Activated CD4-positive, alpha-beta T cell treated with anti-CD3 and anti-CD28 coated beads, Interleukin-2, amount 10 ng/mL, durations not matched to agents 24 days and 14 days (primary cell): ENCODE measurements around the gene LCE7A. TPM values are rescaled to one million over a fixed set of nuclear protein-coding genes. Genes with fewer than 3 reads are reported as not detected.

ENCODE experiments used
- DNase-seq: peaks from one replicate; pipeline ENCODE4 v3.0.0; 2022
- H3K27ac Mint-ChIP-seq: one replicate; pipeline ENCODE4 v1.8.0; 2022; ENCODE audit warnings: mild to moderate bottlenecking, mixed read lengths
- H3K27me3 Mint-ChIP-seq: one replicate; pipeline ENCODE4 v1.8.0; 2022; ENCODE audit warnings: mixed read lengths
- H3K36me3 Mint-ChIP-seq: one replicate; pipeline ENCODE4 v1.8.0; 2022; ENCODE audit warnings: low read depth, mild to moderate bottlenecking, mixed read lengths
- H3K4me1 Mint-ChIP-seq: one replicate; pipeline ENCODE4 v1.8.0; 2021; ENCODE audit warnings: mixed read lengths
- H3K4me3 Mint-ChIP-seq: one replicate; pipeline ENCODE4 v1.8.0; 2022; ENCODE audit warnings: mild to moderate bottlenecking, moderate library complexity, mixed read lengths
- H3K9me3 Mint-ChIP-seq: one replicate; pipeline ENCODE4 v1.8.0; 2021; ENCODE audit warnings: mixed read lengths
- intact Hi-C: fragments of 100-400 bp; cut with micrococcal nuclease; formaldehyde crosslinking; loops from one replicate; pipeline ENCODE4 v1.15.1; 2023
- total RNA-seq: library from RNA; stranded (reverse); gene quantifications from 2 replicates; pipeline ENCODE4 v1.2.3, GENCODE V29; 2022

Gene LCE7A, protein sequence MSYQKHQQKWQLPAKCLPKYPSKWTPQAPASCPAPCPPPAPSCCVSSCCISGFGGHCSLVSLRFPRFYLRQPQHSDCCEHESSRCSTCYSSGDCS
- total RNA-seq: not detected in 2 replicates

DNA sequence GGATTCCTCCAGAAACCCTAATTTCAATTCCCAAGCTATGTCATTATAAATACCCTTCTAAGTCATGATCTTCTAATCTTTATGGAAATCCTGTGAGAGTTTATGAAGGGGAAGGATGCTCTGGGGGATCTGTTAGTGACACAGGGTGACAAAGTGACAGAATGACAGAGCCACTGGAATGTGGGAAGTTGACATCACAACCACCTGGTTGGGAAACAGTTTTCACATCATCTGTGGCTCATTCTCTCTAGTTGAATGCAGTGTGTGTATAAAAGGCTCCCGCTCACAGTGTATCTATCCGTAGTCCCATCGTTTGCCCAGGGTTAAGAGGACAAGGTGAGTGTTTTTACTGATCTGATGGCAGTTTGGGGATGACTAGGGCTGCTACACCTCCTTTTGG, at the start of gene LCE7A:
TSS of gene LCE7A (plus strand) at position 301 of the 400 bp plus-strand sequence. CDS start 702 bp downstream, outside the sequence.
- Mint-ChIP-seq H3K4me3 (no peak within 1 kb of the TSS), H3K27me3 (no peaks in the 10 kb centered on the region), H3K4me1 (no peaks in the 10 kb centered on the region), H3K36me3 (no peaks in the 10 kb centered on the region), H3K27ac (no peak within 1 kb of the TSS), H3K9me3 (no peaks in the 10 kb centered on the region)
- no peak for DNase-seq
- intact Hi-C loops: no loop called here

DNA sequence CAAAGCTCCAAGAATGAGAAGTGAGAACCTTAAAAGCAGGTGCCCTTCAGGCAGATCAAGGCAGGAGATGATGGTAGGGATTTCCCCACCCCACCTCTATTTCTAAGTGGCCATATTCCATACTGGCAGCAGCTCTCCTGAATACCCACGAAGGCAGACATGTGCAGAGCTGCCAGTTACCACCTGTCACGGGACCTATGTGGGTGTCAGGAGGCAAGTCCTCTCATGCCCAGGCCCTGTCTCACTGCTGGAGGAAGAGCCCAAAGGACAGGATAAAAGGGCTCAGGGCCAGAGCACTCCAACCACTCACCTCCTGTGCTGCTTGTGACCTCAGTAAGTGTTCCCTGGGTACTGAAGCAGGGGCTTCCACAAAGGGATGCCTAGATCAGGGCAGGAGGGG, 48.7 kb upstream of the LCE7A start:
- Mint-ChIP-seq H3K27me3 (peaks cover 3% of the 10 kb centered on the region), H3K27ac (no peak overlapping the region), H3K36me3 (no peaks in the 10 kb centered on the region), H3K4me3 (no peak overlapping the region), H3K4me1 (no peaks in the 10 kb centered on the region), H3K9me3 (no peaks in the 10 kb centered on the region)
- DNase-seq: no peak
- intact Hi-C loops: no loop called here

DNA sequence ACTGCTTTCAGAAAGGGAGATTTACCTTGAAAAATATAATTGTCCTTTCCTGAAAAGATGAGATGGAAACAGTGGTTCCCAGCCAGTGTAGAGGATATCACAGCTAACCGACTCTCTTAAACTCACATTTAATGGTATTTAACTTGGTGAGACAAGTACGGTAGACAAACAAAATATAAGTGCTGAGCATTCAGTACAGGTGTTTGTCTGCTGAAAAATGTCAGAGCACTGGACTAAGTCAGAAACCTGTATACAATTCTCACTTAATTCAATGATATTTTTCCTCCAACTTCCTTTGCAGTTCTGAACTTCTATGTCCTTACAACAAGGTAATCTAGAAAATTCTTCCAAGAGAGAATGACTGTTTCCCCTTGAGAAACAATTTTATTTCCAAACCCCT, 48.1 kb upstream of the LCE7A start, which contains the start of gene LCE1B:
TSS of gene LCE1B (plus strand) at position 301 of the 400 bp plus-strand sequence. CDS start 476 bp downstream, outside the sequence.
- Mint-ChIP-seq H3K9me3 (no peaks in the 10 kb centered on the region), H3K4me1 (no peaks in the 10 kb centered on the region), H3K36me3 (no peaks in the 10 kb centered on the region), H3K27me3 (peaks cover 3% of the 10 kb centered on the region), H3K27ac (no peak within 1 kb of the TSS), H3K4me3 (no peak within 1 kb of the TSS)
- DNase-seq: no peak
- intact Hi-C loops: no loop called here

DNA sequence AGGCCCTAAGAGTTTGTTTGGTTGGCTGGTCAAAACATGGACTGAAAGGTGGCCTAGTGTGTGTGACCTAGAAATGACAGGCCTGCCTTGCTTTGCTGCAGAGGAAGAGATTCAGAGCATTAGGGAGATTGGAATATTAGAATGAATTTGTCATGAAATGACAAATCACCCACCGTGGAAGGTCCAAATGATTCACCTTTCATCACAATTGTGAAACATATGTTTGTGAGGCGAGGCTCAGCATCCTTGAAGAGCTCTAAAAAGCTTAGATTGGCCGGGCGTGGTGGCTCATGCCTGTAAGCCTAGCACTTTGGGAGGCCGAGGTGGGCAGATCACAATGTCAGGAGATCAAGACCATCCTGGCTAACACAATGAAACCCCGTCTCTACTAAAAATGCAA, 42.5 kb upstream of the LCE7A start:
- Mint-ChIP-seq H3K36me3 (no peaks in the 10 kb centered on the region), H3K27me3 (peaks cover 5% of the 10 kb centered on the region), H3K4me3 (no peak overlapping the region), H3K4me1 (no peaks in the 10 kb centered on the region), H3K27ac (no peak overlapping the region), H3K9me3 (no peaks in the 10 kb centered on the region)
- intact Hi-C loops: no loop called here
- DNase-seq: no peak

DNA sequence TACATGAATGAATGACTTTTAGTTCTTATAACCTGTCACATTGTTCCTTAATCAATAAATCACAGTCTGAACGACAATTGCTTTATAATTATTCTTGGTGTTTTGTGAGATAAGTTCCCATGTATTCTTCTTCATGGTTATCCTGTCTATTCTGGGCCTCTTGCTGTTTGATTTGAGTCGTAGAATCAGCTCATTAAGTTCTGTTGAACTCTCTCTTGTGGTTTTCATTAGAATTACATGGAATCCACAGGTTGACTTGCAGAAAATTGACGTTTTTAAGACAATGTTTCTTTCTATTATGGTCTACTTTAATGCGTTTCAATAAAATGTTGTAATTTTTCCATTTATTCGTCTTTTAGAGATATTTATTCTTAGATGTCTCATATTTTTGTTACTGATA, 36.5 kb upstream of the LCE7A start:
- H3K36me3 Mint-ChIP-seq: no peaks in the 10 kb centered on the region

DNA sequence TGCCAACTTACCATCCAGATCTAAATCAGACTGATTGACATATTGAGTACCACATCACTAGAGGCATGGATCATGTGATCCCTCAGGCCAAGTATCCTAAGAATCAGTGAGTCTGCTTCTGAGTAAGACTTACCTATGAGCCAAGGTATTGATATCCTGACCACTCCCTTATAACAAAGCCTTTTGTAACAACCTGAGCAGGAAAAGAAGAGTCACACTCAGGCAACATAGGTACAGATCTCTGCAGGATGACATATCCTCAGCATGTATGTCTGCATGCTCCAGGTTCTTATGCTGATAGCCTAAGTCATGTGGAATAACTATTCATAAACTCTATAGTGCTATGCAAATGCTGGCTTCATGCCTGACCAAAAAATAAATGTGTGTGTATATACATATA, 34.8 kb upstream of the LCE7A start:
- intact Hi-C loops: no loop called here
- H3K36me3 Mint-ChIP-seq: no peaks in the 10 kb centered on the region
- no peaks in the 10 kb centered on the region for H3K4me1 Mint-ChIP-seq
- H3K9me3 Mint-ChIP-seq: no peaks in the 10 kb centered on the region
- no peak overlapping the region for H3K4me3 Mint-ChIP-seq
- H3K27ac Mint-ChIP-seq: no peak overlapping the region
- no peak for DNase-seq
- H3K27me3 Mint-ChIP-seq: peaks cover 12% of the 10 kb centered on the region

More for the DNA sequence above, 36.5 kb upstream of the LCE7A start:
- Mint-ChIP-seq H3K9me3 (no peaks in the 10 kb centered on the region), H3K4me1 (no peaks in the 10 kb centered on the region), H3K4me3 (no peak overlapping the region), H3K27ac (no peak overlapping the region), H3K27me3 (peaks cover 12% of the 10 kb centered on the region)
- intact Hi-C loops: no loop called here
- no peak for DNase-seq

DNA sequence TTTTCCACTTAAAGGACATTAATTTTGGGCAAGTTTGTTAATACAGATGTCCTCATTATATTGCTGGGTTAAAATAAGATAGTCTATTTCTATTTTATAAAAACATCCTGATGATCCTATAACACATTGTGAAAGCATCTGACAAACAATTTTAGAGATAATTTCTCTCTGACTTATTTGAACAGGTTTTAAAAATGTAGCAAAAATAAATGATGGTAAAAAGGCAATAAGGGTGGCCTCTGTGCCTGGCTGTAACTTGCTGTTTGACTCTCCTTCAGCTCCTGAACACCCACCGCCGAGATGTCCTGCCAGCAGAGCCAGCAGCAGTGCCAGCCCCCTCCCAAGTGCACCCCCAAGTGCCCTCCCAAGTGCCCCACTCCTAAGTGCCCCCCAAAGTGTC, 32.6 kb upstream of the LCE7A start, which contains the start of gene LCE1A:
TSS of gene LCE1A (plus strand) at position 301 of the 400 bp plus-strand sequence. CDS start at position 301, 0 bp downstream.
- H3K27ac Mint-ChIP-seq: no peak within 1 kb of the TSS
- intact Hi-C loops: no loop called here
- H3K9me3 Mint-ChIP-seq: no peaks in the 10 kb centered on the region
- H3K4me1 Mint-ChIP-seq: no peaks in the 10 kb centered on the region
- peaks cover 8% of the 10 kb centered on the region for H3K27me3 Mint-ChIP-seq
- H3K36me3 Mint-ChIP-seq: no peaks in the 10 kb centered on the region
- no peak for DNase-seq
- H3K4me3 Mint-ChIP-seq: no peak within 1 kb of the TSS

DNA sequence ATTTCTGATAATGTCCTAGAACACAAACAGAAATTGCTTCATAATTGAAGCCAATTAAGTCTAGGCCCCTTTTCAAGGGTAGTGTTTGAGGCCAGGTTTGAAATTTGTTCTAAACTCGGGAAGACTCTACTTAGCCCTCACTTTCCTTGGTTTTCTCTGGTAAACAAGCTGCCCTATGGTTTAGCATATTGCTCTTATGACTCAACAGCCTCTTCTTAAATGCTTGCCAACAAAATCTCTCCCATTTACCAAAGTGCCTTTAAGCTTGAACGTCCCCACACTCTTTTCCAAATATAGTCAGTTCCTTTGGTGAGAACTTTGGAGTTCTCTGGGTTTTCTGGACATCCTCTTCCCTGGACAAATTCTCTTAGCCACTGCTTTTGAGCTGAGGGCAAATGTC, 22.9 kb upstream of the LCE7A start:
- Mint-ChIP-seq H3K4me1 (no peaks in the 10 kb centered on the region), H3K4me3 (no peak overlapping the region), H3K36me3 (no peaks in the 10 kb centered on the region), H3K27ac (no peak overlapping the region), H3K27me3 (no peaks in the 10 kb centered on the region), H3K9me3 (no peaks in the 10 kb centered on the region)
- intact Hi-C loops: no loop called here
- DNase-seq: no peak

DNA sequence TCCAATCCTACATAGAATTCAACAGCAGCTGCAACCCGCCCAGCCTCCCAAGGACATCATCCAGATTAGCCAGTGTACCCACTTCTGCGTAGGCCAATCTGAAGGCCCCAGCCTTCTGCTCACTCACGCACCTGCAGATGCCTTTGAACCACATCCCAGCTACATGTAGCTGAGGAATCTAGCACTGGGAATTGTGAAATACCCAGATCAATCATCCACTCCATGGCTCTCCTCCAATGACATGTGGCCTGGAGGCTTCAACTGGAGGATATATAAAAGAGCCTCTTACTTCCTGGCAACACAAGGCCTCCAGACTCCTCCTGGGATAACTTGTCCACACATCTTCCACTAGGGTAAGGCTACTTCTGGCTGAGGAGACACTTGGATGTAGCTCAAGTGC, 17.2 kb upstream of the LCE7A start, which contains the start of gene LCE6A:
TSS of gene LCE6A (plus strand) at position 301 of the 400 bp plus-strand sequence. CDS start 665 bp downstream, outside the sequence.
- intact Hi-C loops: no loop called here
- Mint-ChIP-seq H3K36me3 (no peaks in the 10 kb centered on the region), H3K27me3 (peaks cover 1% of the 10 kb centered on the region), H3K27ac (no peak within 1 kb of the TSS), H3K4me3 (no peak within 1 kb of the TSS), H3K9me3 (no peaks in the 10 kb centered on the region), H3K4me1 (no peaks in the 10 kb centered on the region)
- DNase-seq: no peak

DNA sequence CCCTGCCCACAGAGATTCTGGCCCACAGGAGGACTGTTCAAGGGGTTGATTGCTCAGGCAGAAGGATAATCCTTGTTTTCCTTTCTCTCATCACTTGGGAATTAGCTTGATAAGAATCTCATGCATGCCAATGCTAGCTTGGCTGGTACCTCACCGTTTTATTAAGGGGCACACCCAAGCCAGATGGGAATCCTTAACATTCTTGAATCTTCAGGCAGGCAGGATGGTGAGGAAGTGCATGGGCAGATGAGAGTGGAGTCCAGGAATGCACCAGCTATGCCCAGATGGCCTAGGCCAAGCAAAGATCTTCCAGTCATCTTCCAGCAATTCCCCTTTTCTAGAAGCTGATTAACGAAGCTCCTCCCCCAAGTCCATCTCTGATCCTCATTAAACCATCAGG, 4.1 kb upstream of the LCE7A start:
- Mint-ChIP-seq H3K36me3 (no peaks in the 10 kb centered on the region), H3K4me3 (no peak overlapping the region), H3K27me3 (no peaks in the 10 kb centered on the region), H3K27ac (no peak overlapping the region), H3K4me1 (no peaks in the 10 kb centered on the region), H3K9me3 (no peaks in the 10 kb centered on the region)
- DNase-seq: no peak
- intact Hi-C loops: no loop called here

DNA sequence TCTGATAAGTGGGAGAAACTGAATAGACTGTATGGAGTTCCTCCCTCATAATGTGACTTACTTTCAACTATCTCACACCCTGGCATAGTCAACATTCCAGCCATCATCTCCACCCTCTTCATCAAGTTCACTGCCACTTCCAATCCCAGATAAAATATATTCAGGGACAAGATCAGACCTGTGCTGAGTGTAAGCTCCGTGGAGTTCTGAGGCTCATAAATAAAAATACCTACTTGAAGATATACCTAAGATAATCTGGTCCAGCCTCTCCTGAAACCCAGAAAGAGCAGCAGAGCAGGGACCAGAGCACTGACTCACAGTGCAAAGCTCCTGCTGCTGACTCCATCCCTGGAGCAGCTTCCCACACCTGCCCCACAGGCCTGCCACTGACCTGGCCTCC, 1.7 kb upstream of the LCE7A start:
- H3K4me3 Mint-ChIP-seq: no peak overlapping the region
- H3K4me1 Mint-ChIP-seq: no peaks in the 10 kb centered on the region

DNA sequence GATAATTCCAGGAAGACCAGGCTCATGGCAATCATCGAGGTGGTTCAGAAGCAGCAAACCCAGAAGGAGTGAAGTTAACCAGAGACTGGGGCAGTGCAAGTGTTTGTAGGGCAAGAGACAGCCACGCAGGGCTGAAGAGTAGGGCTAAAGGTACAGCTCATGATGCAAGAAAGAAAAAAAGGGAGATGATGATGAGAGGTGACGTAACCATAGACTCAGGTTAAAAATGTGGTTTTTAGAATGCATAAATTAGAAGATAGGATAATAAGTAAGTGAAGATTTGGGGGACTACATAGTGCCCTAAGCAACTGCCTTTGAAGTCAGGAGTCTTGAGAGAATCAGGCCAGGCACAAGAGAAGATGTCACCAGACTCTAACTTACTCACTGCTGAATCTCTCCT, 333 bp downstream of the LCE7A start:
- Mint-ChIP-seq H3K36me3 (no peaks in the 10 kb centered on the region), H3K27ac (no peak overlapping the region), H3K9me3 (no peaks in the 10 kb centered on the region), H3K4me1 (no peaks in the 10 kb centered on the region), H3K27me3 (no peaks in the 10 kb centered on the region), H3K4me3 (no peak overlapping the region)
- DNase-seq: no peak
- intact Hi-C loops: no loop called here

More for the DNA sequence above, 1.7 kb upstream of the LCE7A start:
- no peak for DNase-seq
- Mint-ChIP-seq H3K27ac (no peak overlapping the region), H3K36me3 (no peaks in the 10 kb centered on the region), H3K27me3 (no peaks in the 10 kb centered on the region), H3K9me3 (no peaks in the 10 kb centered on the region)
- intact Hi-C loops: no loop called here

DNA sequence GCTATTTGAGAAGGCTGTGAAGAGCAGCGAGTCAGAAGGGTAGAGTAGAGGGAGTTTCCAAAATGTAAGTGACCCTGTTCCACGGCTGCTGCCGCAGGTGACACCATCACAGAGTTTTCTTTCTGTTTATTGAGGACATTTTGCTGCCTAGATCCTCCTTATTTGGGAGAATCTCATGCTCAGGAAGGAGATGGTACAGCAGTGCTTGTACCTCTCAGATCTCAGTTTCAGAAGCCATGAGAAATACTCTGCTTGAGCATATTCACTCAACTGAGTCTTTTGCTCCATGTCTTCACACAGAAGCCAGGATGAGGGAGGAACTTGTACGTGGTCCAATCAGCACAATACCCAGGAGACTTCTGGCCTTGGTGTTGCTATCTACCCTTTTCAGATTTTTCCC, 1.6 kb downstream of the LCE7A start:
- no peaks in the 10 kb centered on the region for H3K9me3 Mint-ChIP-seq
- H3K4me1 Mint-ChIP-seq: no peaks in the 10 kb centered on the region
- intact Hi-C loops: no loop called here
- H3K4me3 Mint-ChIP-seq: no peak overlapping the region
- H3K27ac Mint-ChIP-seq: no peak overlapping the region
- no peaks in the 10 kb centered on the region for H3K36me3 Mint-ChIP-seq
- DNase-seq: no peak
- no peaks in the 10 kb centered on the region for H3K27me3 Mint-ChIP-seq

DNA sequence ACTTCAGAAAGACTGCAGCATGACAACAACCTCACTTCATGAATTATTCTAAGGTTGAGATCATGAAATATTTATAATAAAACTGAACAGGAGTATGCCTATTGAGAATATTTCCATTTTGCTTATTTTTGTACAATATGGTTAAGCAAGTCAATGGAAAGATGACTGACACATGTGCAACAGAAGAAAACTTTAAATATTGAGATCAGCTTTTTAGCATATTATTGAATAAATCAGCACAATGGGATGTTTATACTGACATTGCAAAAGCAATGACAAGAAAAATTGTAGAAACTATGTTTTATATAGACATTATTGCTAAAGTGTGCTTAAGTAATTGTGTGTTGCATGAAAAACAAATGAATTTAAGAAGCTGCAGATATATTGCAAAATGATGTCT, 4.6 kb downstream of the LCE7A start:
- intact Hi-C loops: no loop called here
- no peaks in the 10 kb centered on the region for H3K36me3 Mint-ChIP-seq
- H3K4me3 Mint-ChIP-seq: no peak overlapping the region
- H3K27me3 Mint-ChIP-seq: no peaks in the 10 kb centered on the region
- no peak overlapping the region for H3K27ac Mint-ChIP-seq
- no peaks in the 10 kb centered on the region for H3K9me3 Mint-ChIP-seq
- DNase-seq: no peak
- no peaks in the 10 kb centered on the region for H3K4me1 Mint-ChIP-seq

DNA sequence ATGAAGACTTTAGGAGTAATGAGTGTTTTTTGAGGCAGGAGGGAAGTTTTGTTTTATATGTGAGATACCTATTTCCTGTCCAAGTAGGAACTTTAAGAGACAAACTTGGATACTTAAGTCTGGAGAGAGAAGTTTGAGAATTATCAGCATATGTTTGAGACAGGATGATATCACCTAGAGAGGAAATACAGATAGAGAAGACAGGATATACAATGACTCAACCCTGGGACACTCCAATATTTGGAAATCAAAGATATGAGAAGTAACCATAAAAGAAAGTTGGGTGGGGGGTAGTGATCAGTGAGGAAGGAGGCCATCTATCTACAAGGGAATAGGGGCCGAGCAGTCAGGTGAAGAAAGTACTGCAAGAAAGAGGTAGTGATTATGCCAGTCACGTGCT, 6.5 kb downstream of the LCE7A start:
- no peaks in the 10 kb centered on the region for H3K36me3 Mint-ChIP-seq
- H3K9me3 Mint-ChIP-seq: no peaks in the 10 kb centered on the region
- intact Hi-C loops: no loop called here
- H3K27me3 Mint-ChIP-seq: no peaks in the 10 kb centered on the region
- no peak overlapping the region for H3K27ac Mint-ChIP-seq
- no peaks in the 10 kb centered on the region for H3K4me1 Mint-ChIP-seq
- H3K4me3 Mint-ChIP-seq: no peak overlapping the region
- DNase-seq: no peak
